Measurements from ENCODE around the gene NCOR2.

DNA sequence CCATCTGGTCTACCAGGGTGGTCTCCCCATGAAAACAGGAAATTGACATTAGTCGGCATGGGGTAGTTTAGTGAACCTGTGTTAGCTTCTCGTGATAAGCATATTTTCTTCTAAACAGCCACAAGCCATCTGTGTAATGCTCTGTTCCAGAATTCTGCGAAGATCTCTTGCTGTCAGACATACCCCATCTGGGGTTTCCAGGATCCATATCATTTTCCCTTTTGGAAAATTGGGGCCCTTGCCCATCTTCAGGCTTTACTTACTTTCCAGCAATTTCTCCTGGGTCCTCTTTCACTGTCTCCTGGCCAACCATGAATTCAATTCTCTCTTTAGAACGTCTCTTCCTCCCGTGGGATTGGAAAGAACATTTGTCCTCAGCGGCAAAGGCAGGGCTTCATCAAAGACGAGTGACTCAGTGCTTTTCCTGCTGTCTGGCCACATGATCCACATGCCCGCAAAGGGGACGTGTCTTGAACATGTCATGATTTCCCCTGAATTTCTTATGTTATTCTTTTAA lies 21.4 kb upstream of the NCOR2 start:
- TF ChIP-seq, protein P1, sequence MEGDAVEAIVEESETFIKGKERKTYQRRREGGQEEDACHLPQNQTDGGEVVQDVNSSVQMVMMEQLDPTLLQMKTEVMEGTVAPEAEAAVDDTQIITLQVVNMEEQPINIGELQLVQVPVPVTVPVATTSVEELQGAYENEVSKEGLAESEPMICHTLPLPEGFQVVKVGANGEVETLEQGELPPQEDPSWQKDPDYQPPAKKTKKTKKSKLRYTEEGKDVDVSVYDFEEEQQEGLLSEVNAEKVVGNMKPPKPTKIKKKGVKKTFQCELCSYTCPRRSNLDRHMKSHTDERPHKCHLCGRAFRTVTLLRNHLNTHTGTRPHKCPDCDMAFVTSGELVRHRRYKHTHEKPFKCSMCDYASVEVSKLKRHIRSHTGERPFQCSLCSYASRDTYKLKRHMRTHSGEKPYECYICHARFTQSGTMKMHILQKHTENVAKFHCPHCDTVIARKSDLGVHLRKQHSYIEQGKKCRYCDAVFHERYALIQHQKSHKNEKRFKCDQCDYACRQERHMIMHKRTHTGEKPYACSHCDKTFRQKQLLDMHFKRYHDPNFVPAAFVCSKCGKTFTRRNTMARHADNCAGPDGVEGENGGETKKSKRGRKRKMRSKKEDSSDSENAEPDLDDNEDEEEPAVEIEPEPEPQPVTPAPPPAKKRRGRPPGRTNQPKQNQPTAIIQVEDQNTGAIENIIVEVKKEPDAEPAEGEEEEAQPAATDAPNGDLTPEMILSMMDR (conservative IDR thresholded peaks at IDR 0.05; ENCODE audit: low read depth, low read length) = no peak
- TF ChIP-seq NFE2L2 (IDR thresholded peaks at IDR 0.05; ENCODE audit: low read depth, low read length) (peak; percentile 59; the same call in 1 of the 2 replicates), POLR2A (IDR thresholded peaks at IDR 0.05; ENCODE audit: low read depth, low read length) (no peak), RCOR1 (IDR thresholded peaks at IDR 0.05; ENCODE audit: insufficient replicate concordance, low read length) (no peak), FOS (IDR thresholded peaks at IDR 0.05; ENCODE audit: low read depth, low read length) (peak; percentile 56; the same call in 1 of the 2 replicates), RAD21 (IDR thresholded peaks at IDR 0.05; ENCODE audit: low read length) (no peak), BHLHE40 (IDR thresholded peaks at IDR 0.05; ENCODE audit: low read depth, low read length) (no peak), CEBPB (IDR thresholded peaks at IDR 0.05; ENCODE audit: low read depth, low read length) (no peak)
- TF ChIP-seq, protein P2, sequence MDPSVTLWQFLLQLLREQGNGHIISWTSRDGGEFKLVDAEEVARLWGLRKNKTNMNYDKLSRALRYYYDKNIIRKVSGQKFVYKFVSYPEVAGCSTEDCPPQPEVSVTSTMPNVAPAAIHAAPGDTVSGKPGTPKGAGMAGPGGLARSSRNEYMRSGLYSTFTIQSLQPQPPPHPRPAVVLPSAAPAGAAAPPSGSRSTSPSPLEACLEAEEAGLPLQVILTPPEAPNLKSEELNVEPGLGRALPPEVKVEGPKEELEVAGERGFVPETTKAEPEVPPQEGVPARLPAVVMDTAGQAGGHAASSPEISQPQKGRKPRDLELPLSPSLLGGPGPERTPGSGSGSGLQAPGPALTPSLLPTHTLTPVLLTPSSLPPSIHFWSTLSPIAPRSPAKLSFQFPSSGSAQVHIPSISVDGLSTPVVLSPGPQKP (IDR thresholded peaks at IDR 0.05; ENCODE audit: borderline replicate concordance, low read depth, low read length) = no peak

Data from IMR-90 (cell line).